ENCODE results near the gene CNTNAP5. TPM values are rescaled to one million over a fixed set of nuclear protein-coding genes. Genes with fewer than 3 reads are reported as not detected.

CNTNAP5 gene
- total RNA-seq, 2 experiments from 2014 or later, result not detected

DNA sequence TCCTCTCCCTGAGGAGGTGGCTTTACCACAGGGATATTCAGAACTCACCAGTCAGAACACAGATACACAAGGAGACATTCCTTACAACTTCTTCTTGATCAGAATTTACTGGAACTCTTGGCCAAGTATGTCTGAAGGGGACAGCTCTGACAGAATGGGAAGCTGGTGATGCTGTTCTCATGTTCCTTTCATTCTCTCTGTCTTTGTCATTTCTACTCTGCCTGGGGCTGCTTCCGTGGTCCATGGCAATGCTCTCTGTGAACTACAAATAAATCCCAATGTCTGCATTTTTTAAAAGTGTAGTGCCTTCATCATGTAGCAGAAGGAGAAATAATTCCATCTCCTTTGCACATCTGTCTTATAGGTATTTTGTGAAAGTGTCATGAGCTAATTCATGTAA, 730.3 kb downstream of the CNTNAP5 start:
- no peaks in the 10 kb centered on the region for H3K36me3 Mint-ChIP-seq (ENCODE audit: low read depth)
- CTCF ChIA-PET, result no interaction called here
- no peaks in the 10 kb centered on the region for H3K27me3 Mint-ChIP-seq
- peaks cover 0 to 4% of the 10 kb centered on the region in 2 experiments for H3K9me3 ChIP-seq (ENCODE audit: control insufficient read depth in 1 of 2, insufficient read depth in 1 of 2, low read length in 2 of 2)
- POLR2A ChIA-PET, result no interaction called here
- H3K27me3 ChIP-seq (ENCODE audit: control insufficient read depth in 1 of 2, insufficient read depth in 2 of 2, low read length in 2 of 2), result no peaks in the 10 kb centered on the region
- no peak overlapping the region for H3K27ac ChIP-seq (ENCODE audit: low read depth in 1 of 2, low read length in 2 of 2)
- no peak overlapping the region for H3K4me3 Mint-ChIP-seq
- no peaks in the 10 kb centered on the region for H3K4me1 ChIP-seq (ENCODE audit: insufficient read depth, low read length)
- H3K4me3 ChIP-seq (ENCODE audit: low read length), result no peak overlapping the region
- no peaks in the 10 kb centered on the region for H3K36me3 ChIP-seq (ENCODE audit: insufficient read depth, low read length)
- peaks cover 6% of the 10 kb centered on the region for H3K9me3 Mint-ChIP-seq
- ATAC-seq (ENCODE audit: poor library complexity) (no peak), DNase-seq (no peak)
- intact Hi-C loops (cut with DNase I, micrococcal nuclease), result no loop called here
- no peaks in the 10 kb centered on the region for H3K4me1 Mint-ChIP-seq (ENCODE audit: low read depth)
- H3K27ac Mint-ChIP-seq, result no peak overlapping the region
- TF ChIP-seq, protein P1, sequence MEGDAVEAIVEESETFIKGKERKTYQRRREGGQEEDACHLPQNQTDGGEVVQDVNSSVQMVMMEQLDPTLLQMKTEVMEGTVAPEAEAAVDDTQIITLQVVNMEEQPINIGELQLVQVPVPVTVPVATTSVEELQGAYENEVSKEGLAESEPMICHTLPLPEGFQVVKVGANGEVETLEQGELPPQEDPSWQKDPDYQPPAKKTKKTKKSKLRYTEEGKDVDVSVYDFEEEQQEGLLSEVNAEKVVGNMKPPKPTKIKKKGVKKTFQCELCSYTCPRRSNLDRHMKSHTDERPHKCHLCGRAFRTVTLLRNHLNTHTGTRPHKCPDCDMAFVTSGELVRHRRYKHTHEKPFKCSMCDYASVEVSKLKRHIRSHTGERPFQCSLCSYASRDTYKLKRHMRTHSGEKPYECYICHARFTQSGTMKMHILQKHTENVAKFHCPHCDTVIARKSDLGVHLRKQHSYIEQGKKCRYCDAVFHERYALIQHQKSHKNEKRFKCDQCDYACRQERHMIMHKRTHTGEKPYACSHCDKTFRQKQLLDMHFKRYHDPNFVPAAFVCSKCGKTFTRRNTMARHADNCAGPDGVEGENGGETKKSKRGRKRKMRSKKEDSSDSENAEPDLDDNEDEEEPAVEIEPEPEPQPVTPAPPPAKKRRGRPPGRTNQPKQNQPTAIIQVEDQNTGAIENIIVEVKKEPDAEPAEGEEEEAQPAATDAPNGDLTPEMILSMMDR (IDR thresholded peaks at IDR 0.05), result no peak

DNA sequence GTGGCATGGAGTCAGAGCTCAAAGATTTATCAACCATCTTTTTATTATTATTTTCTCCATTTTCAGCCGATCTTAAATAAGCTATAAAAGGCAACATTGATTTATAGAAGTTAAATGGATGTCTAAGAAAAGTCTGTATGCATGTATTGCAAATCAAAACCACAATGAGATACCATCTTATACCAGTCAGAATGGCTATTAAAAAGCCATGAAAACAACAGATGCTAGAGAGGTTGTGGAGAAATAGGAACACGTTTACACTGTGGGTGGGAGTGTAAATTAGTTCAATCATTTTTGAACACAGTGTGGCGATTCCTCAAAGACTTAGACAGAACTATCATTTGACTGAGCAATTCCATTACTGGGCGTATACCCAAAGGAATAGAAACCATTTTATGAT, 731.0 kb downstream of the CNTNAP5 start:
- Mint-ChIP-seq H3K36me3 (ENCODE audit: low read depth) (no peaks in the 10 kb centered on the region), H3K4me3 (no peak overlapping the region), H3K4me1 (ENCODE audit: low read depth) (no peaks in the 10 kb centered on the region), H3K27me3 (no peaks in the 10 kb centered on the region), H3K9me3 (peaks cover 6% of the 10 kb centered on the region), H3K27ac (no peak overlapping the region)
- DNase-seq (no peak), ATAC-seq (ENCODE audit: poor library complexity) (no peak)
- no peak overlapping the region for H3K4me3 ChIP-seq (ENCODE audit: low read length)
- H3K27ac ChIP-seq (ENCODE audit: low read depth in 1 of 2, low read length in 2 of 2), result no peak overlapping the region
- H3K36me3 ChIP-seq (ENCODE audit: insufficient read depth, low read length), result no peaks in the 10 kb centered on the region
- no peaks in the 10 kb centered on the region for H3K9me3 ChIP-seq (ENCODE audit: control insufficient read depth in 1 of 2, insufficient read depth in 1 of 2, low read length in 2 of 2)
- POLR2A ChIA-PET, result no interaction called here
- no peaks in the 10 kb centered on the region for H3K27me3 ChIP-seq (ENCODE audit: control insufficient read depth in 1 of 2, insufficient read depth in 2 of 2, low read length in 2 of 2)
- TF ChIP-seq, protein P1 (IDR thresholded peaks at IDR 0.05), result no peak
- intact Hi-C loops (cut with DNase I, micrococcal nuclease), result no loop called here
- CTCF ChIA-PET, result no interaction called here
- H3K4me1 ChIP-seq (ENCODE audit: insufficient read depth, low read length), result no peaks in the 10 kb centered on the region

DNA sequence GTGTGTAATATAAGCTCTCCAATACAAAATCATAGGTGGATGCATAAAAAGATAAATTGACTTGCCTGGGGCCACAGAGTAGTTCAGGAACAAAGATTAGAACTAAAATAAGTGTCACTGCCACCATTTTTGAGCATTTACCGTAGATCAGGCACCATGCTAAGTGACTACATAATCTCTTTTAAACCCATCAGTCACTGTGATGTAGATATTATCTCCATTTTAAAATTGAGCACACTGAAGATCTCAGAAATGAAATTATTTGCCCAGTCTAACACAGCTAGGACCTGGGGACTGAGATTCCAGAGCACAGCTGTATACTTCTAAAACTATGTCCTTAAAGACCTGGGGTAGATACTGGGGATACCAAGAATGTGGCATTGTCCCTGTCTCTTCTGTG, 737.3 kb downstream of the CNTNAP5 start:
- Mint-ChIP-seq H3K36me3 (ENCODE audit: low read depth) (no peaks in the 10 kb centered on the region), H3K4me3 (no peak overlapping the region), H3K27me3 (no peaks in the 10 kb centered on the region), H3K9me3 (peaks cover 4% of the 10 kb centered on the region), H3K4me1 (ENCODE audit: low read depth) (no peaks in the 10 kb centered on the region), H3K27ac (no peak overlapping the region)
- TF ChIP-seq, protein P1 (IDR thresholded peaks at IDR 0.05), result no peak
- ATAC-seq (ENCODE audit: poor library complexity) (no peak), DNase-seq (no peak)
- POLR2A ChIA-PET, result no interaction called here
- Histone ChIP-seq H3K4me3 (ENCODE audit: low read length) (no peak overlapping the region), H3K4me1 (ENCODE audit: insufficient read depth, low read length) (no peaks in the 10 kb centered on the region), H3K9me3 (ENCODE audit: control insufficient read depth in 1 of 2, insufficient read depth in 1 of 2, low read length in 2 of 2) (no peaks in the 10 kb centered on the region), H3K27me3 (ENCODE audit: control insufficient read depth in 1 of 2, insufficient read depth in 2 of 2, low read length in 2 of 2) (no peaks in the 10 kb centered on the region), H3K27ac (ENCODE audit: low read depth in 1 of 2, low read length in 2 of 2) (no peak overlapping the region), H3K36me3 (ENCODE audit: insufficient read depth, low read length) (no peaks in the 10 kb centered on the region)
- intact Hi-C loops (cut with DNase I, micrococcal nuclease), result no loop called here
- CTCF ChIA-PET, result no interaction called here
